OCI-LY7 (cell line): ENCODE measurements around the gene DISP2.

Source experiments
- CTCF ChIP-seq: fragments of 200-600 bp; sonication (generic); conservative IDR thresholded peaks from 2 replicates; pipeline ENCODE4 v1.5.1; 2014; ENCODE audit warnings: mild to moderate bottlenecking, antibody characterized with exemption, low read length, moderate library complexity, mixed read lengths
- EZH2phosphoT487 ChIP-seq: fragments of 200-600 bp; sonication (generic); IDR thresholded peaks from 2 replicates; pipeline ENCODE4 v1.6.1; 2018; ENCODE audit warnings: low read depth, borderline replicate concordance, mild to moderate bottlenecking, mixed run types, antibody characterized with exemption, low read length, moderate library complexity, mixed read lengths

DNA sequence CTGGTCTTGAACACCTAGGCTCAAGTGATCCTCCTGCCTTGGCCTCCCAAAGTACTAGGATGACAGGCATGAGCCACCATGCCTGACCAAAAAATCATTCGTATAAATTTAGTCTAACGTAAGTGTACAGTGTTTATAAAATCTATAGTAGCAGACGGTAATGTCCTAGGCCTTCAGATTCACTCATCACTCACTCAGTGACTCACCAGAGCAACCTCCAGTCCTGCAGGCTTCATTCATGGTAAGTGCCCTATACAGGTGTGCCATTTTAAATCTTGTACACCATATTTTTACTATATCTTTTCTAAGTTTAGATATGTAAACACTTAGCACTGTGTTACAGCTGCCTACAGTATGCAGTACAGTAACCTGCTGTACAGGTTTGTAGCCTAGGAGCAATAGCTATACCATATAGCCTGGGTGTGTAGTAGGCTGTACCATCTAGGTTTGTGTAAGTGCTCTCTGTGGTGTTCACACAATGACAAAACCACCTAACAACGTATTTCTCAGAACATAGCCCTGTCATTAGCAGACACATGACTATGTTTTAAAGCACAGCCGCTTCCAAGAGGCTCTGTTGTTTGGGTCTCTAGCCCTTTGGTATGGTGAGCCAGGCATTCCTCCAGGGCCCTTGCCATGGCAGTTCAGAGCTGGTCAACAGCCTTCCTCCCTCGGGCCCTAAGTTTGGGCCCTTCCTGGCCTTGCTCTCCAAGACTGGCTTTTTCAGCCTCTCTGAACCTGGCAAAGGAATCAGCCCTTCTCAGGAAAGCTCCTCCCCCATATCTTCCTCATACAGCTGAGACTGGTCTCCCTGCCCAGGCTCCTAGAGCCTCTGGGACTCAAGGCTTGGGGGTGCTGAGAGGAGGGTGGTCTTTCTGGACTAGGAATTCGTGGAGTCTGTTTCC is 15.4 kb upstream of the DISP2 start:
- TF ChIP-seq CTCF (no peak), EZH2phosphoT487 (no peak)
